Activated CD4-positive, alpha-beta T cell treated with anti-CD3 and anti-CD28 coated beads, Interleukin-2, amount 50 U/mL, for 24 hours (primary cell): ENCODE results near the gene HERC4.
"Not testable (repeated sequence)": the region's sequence is repeated elsewhere in the genome, so short reads cannot be mapped to it uniquely, and the experiment has no call there.

ENCODE experiments used
- DNase-seq, 2 donors: peaks; one replicate each; pipeline ENCODE4 v3.0.0-alpha.2; 2020; ENCODE audit warnings: low read depth in 1 of 2, low spot score in 1 of 2

Gene HERC4

DNA sequence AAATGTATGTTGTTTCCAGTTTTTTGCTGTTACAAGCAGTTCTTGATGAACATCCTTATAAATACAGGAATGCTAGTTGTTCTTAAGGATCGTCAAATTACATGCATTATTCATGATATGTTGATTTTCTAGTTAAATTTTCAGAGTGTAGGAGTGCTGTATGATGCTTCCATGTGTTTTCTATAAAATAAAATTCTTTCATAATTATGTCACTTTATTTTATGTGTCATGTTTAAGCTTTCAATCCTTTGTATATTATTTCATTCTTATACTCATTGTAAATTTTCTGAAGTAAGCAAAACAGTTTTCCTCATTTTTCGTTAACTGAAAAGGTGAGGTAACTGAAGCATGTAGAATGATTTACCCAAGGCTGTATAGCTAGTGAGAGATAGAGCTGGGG is 17.4 kb upstream of the HERC4 start:
- no peak for DNase-seq

- DNase-seq, result no peak
These were observed 15.5 kb upstream of the HERC4 start for GRCh38 chr10:68090586-68090985.

GRCh38 chr10:68088740-68089139 is 13.7 kb upstream of the HERC4 start:
- DNase-seq, result no peak

DNA sequence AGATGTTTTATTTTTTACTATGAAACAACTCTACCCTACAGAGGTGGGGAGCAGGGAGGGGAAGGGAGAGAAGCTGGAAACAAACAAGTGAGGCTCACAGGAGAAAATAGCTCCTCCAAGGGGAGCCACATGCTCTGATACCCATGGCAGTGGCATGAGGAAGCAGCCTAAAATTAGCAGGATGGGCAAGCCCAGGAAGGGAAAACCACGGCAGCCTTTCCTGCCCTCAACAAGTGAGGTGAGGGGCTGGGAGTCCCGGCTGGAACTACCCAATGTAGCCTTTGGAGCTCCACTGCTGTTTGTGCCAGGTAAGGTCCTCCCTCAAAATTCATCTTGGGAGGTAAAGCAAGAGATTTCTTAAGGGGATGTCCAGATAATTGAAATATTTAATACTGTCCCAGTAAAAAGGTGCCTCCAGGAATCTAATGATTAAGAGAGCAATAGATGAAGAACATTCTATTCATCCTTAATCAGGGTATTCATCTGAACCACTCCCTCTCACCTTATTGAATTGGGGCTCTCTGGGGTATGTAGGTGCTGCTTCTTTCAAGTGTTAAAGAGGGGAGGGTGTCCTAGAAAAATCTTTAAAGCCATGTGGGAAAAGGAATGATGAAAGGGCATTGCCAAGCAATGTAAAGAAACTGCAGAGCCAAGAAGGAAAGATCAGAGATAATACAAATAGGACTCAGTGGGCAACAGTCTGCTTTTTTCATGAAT is 12.8 kb upstream of the HERC4 start:
- no peak for DNase-seq

GRCh38 chr10:68086910-68087684 is 12.0 kb upstream of the HERC4 start:
- DNase-seq, result no peak

GRCh38 chr10:68086011-68086410 is 10.9 kb upstream of the HERC4 start:
- DNase-seq, result no peak

- no peak for DNase-seq
These were observed 9.4 kb upstream of the HERC4 start for GRCh38 chr10:68084469-68084868.

GRCh38 chr10:68083953-68084352 is 8.9 kb upstream of the HERC4 start:
- DNase-seq, result no peak

DNA sequence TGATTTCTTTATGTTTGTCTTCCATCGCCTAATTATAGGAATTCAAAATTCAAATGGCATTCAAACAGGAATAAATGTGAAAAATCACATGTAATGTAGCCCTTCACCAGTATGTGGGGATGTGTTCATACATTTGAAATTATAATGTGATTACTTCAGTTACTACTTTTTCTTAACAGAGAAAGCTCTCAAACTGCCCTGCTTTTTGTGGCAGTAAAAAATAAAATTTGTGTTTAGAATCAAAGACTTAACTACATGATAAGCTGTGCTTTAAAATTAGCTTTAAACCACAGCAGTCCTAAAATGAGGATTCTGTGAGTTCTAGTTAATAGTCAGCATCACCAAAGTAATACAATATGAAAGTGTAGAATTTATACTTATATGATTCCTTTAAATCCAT is 7.8 kb upstream of the HERC4 start:
- no peak for DNase-seq

DNA sequence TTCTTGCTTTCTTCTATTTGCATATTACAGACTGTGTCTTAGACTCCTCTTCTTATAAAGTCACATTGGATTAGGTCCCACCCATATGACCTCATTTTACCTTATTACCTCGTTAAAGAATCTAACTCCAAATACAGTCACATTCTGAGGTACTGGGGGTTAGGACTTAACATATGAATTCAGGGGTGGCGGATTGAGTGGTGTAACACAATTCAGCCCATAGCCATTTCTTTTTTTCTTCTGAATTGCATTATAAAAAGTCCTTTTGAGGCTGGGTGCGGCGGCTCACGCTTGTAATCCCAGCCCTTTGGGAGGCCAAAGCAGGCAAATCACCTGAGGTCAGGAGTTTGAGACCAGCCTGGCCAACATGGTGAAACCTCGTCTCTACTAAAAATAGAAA is 6.8 kb upstream of the HERC4 start:
- no peak for DNase-seq

GRCh38 chr10:68080853-68081431 is 5.9 kb upstream of the HERC4 start:
- no peak for DNase-seq

- DNase-seq, result no peak
These were observed 4.4 kb upstream of the HERC4 start for GRCh38 chr10:68079434-68079833.

DNA sequence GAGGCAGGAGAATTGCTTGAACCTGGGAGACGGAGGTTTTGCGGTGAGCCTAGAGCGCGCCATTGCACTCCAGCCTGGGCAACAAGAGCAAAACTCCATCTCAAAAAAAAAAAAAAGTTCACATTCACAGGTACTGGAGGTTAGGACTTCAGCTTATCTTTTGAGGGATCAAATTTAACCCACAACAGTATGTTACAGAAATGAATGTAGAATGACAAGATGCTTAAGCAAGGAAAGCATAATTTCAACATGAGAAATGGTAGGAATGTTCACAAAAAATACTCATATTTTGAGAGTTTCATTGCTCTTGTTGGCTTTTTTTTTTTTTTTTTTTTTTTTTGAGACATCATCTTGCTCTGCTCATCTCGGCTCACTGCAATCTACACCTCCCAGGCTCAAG is 1.9 kb upstream of the HERC4 start:
- no peak for DNase-seq

DNA sequence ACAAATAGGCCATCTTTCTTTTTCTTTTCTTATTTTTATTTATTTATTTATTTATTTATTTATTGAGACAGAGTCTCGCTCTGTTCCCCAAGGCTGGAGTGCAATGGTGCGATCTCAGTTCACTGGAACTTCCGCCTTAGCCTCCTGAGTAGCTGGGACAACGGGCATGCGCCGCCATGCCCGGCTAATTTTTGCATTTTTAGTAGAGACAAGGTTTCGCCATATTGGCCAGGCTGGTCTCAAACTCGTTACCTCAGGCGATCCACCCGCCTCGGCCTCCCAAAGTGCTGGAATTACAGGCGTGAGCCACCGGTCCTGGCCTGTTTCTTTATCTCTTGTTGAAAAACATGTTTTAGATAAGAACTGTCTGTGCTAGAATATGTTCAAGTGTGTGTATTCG is 998 bp upstream of the HERC4 start:
- DNase-seq, result not testable (repeated sequence)

DNA sequence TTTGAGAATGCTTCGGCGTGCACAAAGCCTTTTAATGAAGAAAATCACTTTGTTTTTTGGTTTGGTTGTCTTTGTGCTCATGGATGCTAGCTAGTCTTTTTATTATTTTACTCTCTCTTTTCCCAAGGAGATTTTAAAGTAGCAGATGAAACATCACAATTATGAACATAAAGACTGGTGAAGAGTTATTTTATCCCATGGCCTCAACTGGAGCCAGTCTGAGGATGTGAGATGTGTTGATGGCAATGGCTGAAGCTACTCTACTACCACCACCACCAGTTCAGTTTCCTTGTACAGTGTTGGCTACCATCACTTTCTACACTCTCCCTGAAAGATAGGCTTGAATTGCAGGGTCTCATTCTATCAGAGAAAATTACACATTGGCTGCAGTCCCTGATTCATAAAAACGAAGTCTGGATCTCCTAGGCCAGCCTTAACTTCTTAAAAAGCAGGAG is 494 bp upstream of the HERC4 start:
- no peak for DNase-seq

- no peak for DNase-seq
These were observed 880 bp downstream of the HERC4 start for GRCh38 chr10:68074031-68074774.

DNA sequence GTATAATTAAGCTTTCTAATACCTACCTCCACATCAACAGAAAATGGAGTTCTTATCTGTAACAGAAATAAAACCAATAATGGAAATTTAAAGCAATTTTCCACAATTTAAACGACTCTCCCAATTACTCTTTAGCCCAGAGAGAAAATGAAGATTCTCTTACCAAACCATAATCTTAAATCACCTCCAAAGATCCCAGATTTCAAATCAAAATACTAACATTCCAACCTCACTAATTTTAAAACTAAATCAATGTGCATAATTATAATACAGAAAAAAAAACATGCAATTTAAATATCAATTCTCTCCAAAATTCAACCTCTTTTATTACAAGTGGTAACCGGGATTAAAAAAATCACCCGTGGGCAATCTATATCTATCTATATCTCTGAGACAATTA is 1.5 kb downstream of the HERC4 start:
- no peak for DNase-seq

DNA sequence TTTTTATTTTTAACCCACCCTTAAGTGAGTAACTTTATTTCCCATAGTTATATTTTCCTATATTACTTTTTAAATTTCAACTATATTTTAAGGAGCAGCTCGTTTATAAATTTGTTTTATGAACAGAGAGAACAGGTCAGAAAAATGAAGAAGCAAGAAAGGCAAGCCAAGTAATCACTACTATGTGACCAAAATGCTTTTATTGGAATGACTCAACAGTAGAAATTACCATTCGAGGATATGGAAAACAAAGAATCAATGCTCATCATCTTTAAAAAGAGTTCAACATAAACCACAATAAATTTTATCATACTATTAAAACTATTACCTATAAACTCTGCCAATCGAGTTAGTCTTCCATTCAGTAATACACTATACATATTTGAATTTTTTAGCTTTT is 7.6 kb downstream of the HERC4 start:
- no peak for DNase-seq

GRCh38 chr10:68067029-68067428 is 8.1 kb downstream of the HERC4 start:
- no peak for DNase-seq

- no peak for DNase-seq
These were observed 21.5 kb downstream of the HERC4 start for GRCh38 chr10:68053553-68053952.

- DNase-seq, result no peak
These were observed 22.6 kb downstream of the HERC4 start for GRCh38 chr10:68052463-68052862.
